ENCODE results near the gene ILDR2.

The ILDR2 gene

GRCh38 chr1:166972193-166972592 lies 3.1 kb downstream of the ILDR2 start:
- DNase-seq (ENCODE audit: insufficient read length, low spot score) (no peak), FAIRE-seq (no peak)

GRCh38 chr1:166971252-166971651 lies 4.1 kb downstream of the ILDR2 start:
- DNase-seq (ENCODE audit: insufficient read length, low spot score), result no peak
- no peak for FAIRE-seq

GRCh38 chr1:166969074-166969677 lies 6.2 kb downstream of the ILDR2 start:
- no peak for DNase-seq (ENCODE audit: insufficient read length, low spot score)
- no peak for FAIRE-seq

- DNase-seq (ENCODE audit: insufficient read length, low spot score) (no peak), FAIRE-seq (no peak)
Measured at GRCh38 chr1:166960858-166961474, 14.4 kb downstream of the ILDR2 start.

GRCh38 chr1:166956872-166957271 lies 18.5 kb downstream of the ILDR2 start:
- DNase-seq (ENCODE audit: insufficient read length, low spot score), result no peak
- FAIRE-seq, result no peak

GRCh38 chr1:166956057-166956850 lies 19.1 kb downstream of the ILDR2 start:
- FAIRE-seq, result no peak

GRCh38 chr1:166953491-166953890 lies 21.8 kb downstream of the ILDR2 start:
- FAIRE-seq (no peak), DNase-seq (ENCODE audit: insufficient read length, low spot score) (no peak)

More at GRCh38 chr1:166956057-166956850, 19.1 kb downstream of the ILDR2 start:
- no peak for DNase-seq (ENCODE audit: insufficient read length, low spot score)

- FAIRE-seq, result peak; percentile 77
- no peak for DNase-seq (ENCODE audit: insufficient read length, low spot score)
Measured at GRCh38 chr1:166952002-166952746, 23.2 kb downstream of the ILDR2 start.

- FAIRE-seq (no peak), DNase-seq (ENCODE audit: insufficient read length, low spot score) (no peak)
Measured at GRCh38 chr1:166951050-166951449, 24.3 kb downstream of the ILDR2 start.

GRCh38 chr1:166950156-166950555 lies 25.2 kb downstream of the ILDR2 start:
- DNase-seq (ENCODE audit: insufficient read length, low spot score) (no peak), FAIRE-seq (no peak)

- no peak for FAIRE-seq
- DNase-seq (ENCODE audit: insufficient read length, low spot score), result no peak
Measured at GRCh38 chr1:166948856-166949350, 26.4 kb downstream of the ILDR2 start.

GRCh38 chr1:166947398-166948043 lies 27.8 kb downstream of the ILDR2 start:
- DNase-seq (ENCODE audit: insufficient read length, low spot score), result peak; percentile 48
- FAIRE-seq, result no peak

- FAIRE-seq (no peak), DNase-seq (ENCODE audit: insufficient read length, low spot score) (no peak)
Measured at GRCh38 chr1:166944186-166944967, 31.0 kb downstream of the ILDR2 start.

GRCh38 chr1:166939741-166940375 lies 35.5 kb downstream of the ILDR2 start:
- FAIRE-seq, result no peak

GRCh38 chr1:166937962-166938361 lies 37.4 kb downstream of the ILDR2 start:
- FAIRE-seq (no peak), DNase-seq (ENCODE audit: insufficient read length, low spot score) (no peak)

More at GRCh38 chr1:166939741-166940375, 35.5 kb downstream of the ILDR2 start:
- no peak for DNase-seq (ENCODE audit: insufficient read length, low spot score)

GRCh38 chr1:166937329-166937728 lies 38.0 kb downstream of the ILDR2 start:
- FAIRE-seq, result no peak
- no peak for DNase-seq (ENCODE audit: insufficient read length, low spot score)

- DNase-seq (ENCODE audit: insufficient read length, low spot score), result no peak
- FAIRE-seq, result no peak
Measured at GRCh38 chr1:166933633-166934032, 41.7 kb downstream of the ILDR2 start.

GRCh38 chr1:166933140-166933539 lies 42.2 kb downstream of the ILDR2 start:
- no peak for FAIRE-seq
- DNase-seq (ENCODE audit: insufficient read length, low spot score), result no peak

- DNase-seq (ENCODE audit: insufficient read length, low spot score), result no peak
- FAIRE-seq, result no peak
Measured at GRCh38 chr1:166929911-166930310, 45.4 kb downstream of the ILDR2 start.

Data from HTR-8/SVneo (cell line).